HFF-Myc (cell line): Measurements from ENCODE around the gene SCFD2.

ENCODE experiments used
- DNase-seq: peaks from one replicate; pipeline ENCODE4 v3.0.0-alpha.2; 2011; ENCODE audit warnings: low read depth; ENCODE audit errors: extremely low read depth
- H3K4me3 ChIP-seq: replicated peaks from 2 replicates; pipeline ENCODE4 v1.5.1; 2011; ENCODE audit warnings: low read depth, mild to moderate bottlenecking, control low read depth, low read length
- TF ChIP-seq, protein P1 (sequence below): IDR thresholded peaks from 2 replicates; pipeline ENCODE4 v1.5.1; 2012; ENCODE audit warnings: mild to moderate bottlenecking, low read depth, low read length, control low read depth; ENCODE audit errors: missing control alignments

SCFD2 gene

DNA sequence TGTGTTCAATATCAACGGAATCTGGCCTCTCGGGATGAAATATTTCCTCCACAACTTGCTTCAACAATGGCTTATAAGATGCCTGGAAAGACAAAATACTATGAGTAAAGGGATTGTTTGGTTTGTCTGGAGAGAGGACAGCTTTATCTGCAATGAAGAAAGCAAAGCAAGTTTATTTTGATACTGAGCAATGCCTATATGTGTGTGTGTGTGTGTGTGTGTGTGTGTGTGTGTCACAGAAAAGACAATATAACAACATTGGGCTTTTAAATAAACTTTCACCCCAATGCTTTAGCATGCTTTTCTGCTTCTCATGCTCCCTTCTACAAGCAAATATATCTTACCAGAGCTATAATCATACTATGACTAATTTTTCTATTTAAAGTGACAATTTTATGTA is 458.4 kb downstream of the SCFD2 start:
- DNase-seq: no peak
- no peak overlapping the region for H3K4me3 ChIP-seq
- TF ChIP-seq, protein P1, sequence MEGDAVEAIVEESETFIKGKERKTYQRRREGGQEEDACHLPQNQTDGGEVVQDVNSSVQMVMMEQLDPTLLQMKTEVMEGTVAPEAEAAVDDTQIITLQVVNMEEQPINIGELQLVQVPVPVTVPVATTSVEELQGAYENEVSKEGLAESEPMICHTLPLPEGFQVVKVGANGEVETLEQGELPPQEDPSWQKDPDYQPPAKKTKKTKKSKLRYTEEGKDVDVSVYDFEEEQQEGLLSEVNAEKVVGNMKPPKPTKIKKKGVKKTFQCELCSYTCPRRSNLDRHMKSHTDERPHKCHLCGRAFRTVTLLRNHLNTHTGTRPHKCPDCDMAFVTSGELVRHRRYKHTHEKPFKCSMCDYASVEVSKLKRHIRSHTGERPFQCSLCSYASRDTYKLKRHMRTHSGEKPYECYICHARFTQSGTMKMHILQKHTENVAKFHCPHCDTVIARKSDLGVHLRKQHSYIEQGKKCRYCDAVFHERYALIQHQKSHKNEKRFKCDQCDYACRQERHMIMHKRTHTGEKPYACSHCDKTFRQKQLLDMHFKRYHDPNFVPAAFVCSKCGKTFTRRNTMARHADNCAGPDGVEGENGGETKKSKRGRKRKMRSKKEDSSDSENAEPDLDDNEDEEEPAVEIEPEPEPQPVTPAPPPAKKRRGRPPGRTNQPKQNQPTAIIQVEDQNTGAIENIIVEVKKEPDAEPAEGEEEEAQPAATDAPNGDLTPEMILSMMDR: no peak

DNA sequence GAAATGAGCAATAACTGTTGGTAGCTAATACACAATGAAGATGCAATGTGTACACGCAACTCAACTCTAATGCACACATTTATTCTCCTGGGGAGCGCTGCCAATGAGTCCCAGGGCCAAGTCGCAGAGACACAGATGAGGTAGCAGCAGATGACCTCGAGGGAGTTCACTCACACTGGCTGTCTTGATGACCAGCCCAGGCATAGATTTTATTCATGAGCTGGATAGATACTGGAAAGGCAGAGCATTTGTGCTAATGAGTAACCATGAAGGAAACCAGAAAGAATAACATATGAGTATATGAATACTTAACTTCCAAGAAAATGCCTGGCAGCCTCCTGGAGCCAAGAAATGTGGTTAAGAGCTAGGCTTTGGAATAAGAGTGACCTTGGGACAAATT is 461.4 kb downstream of the SCFD2 start:
- no peak overlapping the region for H3K4me3 ChIP-seq
- TF ChIP-seq, protein P1: no peak
- no peak for DNase-seq

DNA sequence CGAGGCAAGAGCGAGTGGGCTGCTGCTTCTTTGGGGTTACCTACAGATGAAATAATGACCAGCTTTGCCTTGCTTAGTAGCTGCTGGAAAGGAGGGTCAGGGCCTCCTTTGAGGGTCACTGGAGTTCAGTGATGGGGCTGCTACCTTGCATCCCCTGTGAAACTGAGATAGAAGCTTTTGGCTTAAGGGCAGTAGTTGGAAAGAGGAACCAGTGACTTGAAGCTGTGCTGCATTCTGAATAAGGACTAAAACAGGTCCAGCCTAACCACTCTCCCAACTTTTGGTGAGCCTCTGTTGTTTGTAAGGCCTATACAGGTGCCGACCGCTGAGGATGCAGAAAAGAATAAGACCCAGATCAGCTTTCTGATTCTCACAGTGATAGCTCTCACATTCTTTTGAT is 462.6 kb downstream of the SCFD2 start:
- TF ChIP-seq, protein P1: no peak
- DNase-seq: no peak
- H3K4me3 ChIP-seq: no peak overlapping the region

DNA sequence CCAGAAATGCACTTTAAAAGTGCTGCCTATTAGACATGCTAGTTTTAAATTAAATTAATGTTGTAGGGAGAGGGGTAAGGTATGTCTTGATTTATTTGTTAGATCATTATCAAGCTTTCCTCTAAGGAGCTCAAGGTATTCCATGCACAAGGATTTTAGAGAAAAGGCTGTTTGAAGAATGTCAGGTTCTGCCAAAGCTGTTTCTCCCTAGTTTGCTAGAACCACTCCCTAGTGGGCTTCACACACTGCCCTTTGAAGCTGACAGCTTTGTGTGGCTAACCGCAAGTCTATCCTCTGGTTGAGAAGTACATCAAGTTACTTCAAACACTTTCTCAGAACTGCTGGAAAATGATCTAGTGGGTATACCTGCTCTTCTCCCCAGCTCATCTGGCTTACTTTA is 471.4 kb downstream of the SCFD2 start:
- TF ChIP-seq, protein P1: no peak
- H3K4me3 ChIP-seq: no peak overlapping the region
- DNase-seq: peak; percentile 17

DNA sequence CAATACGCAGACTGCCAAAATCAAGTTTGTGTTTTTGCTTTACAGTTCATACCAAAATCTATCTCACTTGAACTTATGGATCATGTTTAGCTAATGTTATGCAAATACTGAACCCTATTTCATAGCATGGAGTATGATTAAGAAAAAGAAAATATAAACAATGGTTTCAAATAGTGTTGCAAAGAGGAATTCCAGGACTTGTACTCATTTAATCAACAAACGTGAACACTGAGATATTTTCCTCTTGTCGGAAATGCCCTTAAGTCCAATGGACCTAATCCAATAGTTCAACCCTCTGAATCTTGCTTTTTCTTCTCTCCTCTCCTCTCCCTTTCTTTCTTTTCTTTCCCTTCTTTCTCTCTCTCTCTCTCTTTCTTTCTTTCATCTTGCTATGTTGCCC is 473.0 kb downstream of the SCFD2 start:
- no peak overlapping the region for H3K4me3 ChIP-seq
- TF ChIP-seq, protein P1: no peak
- DNase-seq: no peak

DNA sequence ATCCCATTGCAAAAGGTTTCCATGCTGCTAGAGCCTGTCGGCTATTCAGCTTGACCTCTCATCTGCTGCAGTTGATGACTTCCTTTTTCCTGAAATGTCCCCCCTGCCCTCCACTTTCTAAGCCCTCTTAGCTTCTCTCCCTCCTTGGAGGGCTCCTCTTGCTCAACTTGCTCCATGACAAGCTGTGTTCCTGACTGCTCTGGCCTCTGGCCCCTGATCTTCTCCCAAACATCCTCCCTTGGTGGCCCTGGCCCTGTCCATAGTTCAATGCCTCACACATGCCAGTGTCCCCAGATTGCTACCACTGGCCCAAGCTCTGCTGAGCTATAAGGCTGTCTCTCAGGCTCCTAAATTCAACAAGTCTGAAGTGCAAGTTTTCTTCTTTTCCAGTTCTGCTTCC is 474.1 kb downstream of the SCFD2 start:
- DNase-seq: no peak
- no peak overlapping the region for H3K4me3 ChIP-seq
- TF ChIP-seq, protein P1: no peak

DNA sequence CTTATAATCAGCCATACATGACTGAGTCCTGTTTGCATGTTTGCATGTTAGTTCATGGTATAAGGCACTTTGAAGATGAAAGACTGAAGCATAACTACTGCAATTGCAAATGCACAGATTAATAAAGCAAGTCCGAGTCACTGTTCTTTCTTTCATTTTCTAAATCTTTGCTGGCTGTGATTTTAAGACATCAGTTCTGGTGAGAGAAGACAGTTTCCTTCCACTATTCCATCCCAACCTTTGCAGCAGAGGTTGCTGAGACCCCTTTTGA is 475.4 kb downstream of the SCFD2 start:
- TF ChIP-seq, protein P1: no peak
- no peak for DNase-seq
- no peak overlapping the region for H3K4me3 ChIP-seq
